NT2/D1 (cell line): Measurements from ENCODE around the gene ERBB4.
"Not testable (repeated sequence)": the region's sequence is repeated elsewhere in the genome, so short reads cannot be mapped to it uniquely, and the experiment has no call there.

Experiments
- DNase-seq: peaks from one replicate; pipeline ENCODE4 v3.0.0-alpha.2; 2011; ENCODE audit warnings: low read depth, low spot score
- H3K27me3 ChIP-seq: 2 replicates; pipeline ENCODE4 v1.6.0; 2011; ENCODE audit warnings: mild to moderate bottlenecking; ENCODE audit not compliant: insufficient read length, insufficient read depth
- H3K36me3 ChIP-seq: 2 replicates; pipeline ENCODE4 v1.6.1; 2011; ENCODE audit warnings: mild to moderate bottlenecking, low read length, mixed read lengths; ENCODE audit not compliant: insufficient read depth, insufficient read length
- H3K4me1 ChIP-seq: 2 replicates; pipeline ENCODE4 v1.5.1; 2011; ENCODE audit not compliant: insufficient read depth, insufficient read length
- H3K4me3 ChIP-seq: 2 replicates; pipeline ENCODE4 v1.5.1; 2011; ENCODE audit warnings: low read depth; ENCODE audit not compliant: insufficient read length
- H3K9ac ChIP-seq: 2 replicates; pipeline ENCODE4 v1.6.0; 2011; ENCODE audit warnings: low read depth; ENCODE audit not compliant: insufficient read length
- H3K9me3 ChIP-seq: 2 replicates; pipeline ENCODE4 v1.5.1; 2011; ENCODE audit warnings: mild to moderate bottlenecking, low read length; ENCODE audit not compliant: insufficient read depth
- SUZ12 ChIP-seq: IDR thresholded peaks from 2 replicates; pipeline ENCODE4 v1.6.1; 2011; ENCODE audit not compliant: insufficient read length, insufficient read depth; ENCODE audit errors: extremely low read depth
- YY1 ChIP-seq: IDR thresholded peaks from 2 replicates; pipeline ENCODE4 v1.6.1; 2011; ENCODE audit not compliant: insufficient read length, insufficient read depth
- ZNF274 ChIP-seq: IDR thresholded peaks from 2 replicates; pipeline ENCODE4 v1.6.1; 2011; ENCODE audit warnings: mild to moderate bottlenecking, low read depth, low read length

Gene ERBB4

DNA sequence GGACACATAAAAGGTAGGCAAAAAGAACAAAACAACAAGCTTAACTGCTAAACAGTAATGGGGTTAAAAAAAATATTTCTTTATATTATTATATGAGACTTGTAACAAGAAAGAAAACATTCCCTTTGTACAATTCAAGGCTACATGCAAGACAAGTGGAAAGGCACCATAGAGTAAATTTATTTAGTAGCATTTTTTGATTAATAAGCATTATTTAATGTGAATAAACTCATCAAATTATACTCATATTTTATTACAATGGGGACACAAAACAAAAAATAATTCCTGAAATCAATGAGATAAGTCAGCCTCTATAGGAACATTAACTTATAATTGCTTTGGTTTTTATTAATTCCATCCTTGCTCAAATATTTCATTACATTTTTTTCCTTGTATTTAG lies 809.2 kb downstream of the ERBB4 start:
- no peaks in the 10 kb centered on the region for H3K27me3 ChIP-seq
- no peaks in the 10 kb centered on the region for H3K36me3 ChIP-seq
- no peak overlapping the region for H3K4me3 ChIP-seq
- TF ChIP-seq SUZ12, result no peak
- TF ChIP-seq YY1, result no peak
- TF ChIP-seq ZNF274, result no peak
- H3K4me1 ChIP-seq, result no peaks in the 10 kb centered on the region
- H3K9me3 ChIP-seq, result no peaks in the 10 kb centered on the region
- DNase-seq, result no peak
- H3K9ac ChIP-seq, result no peak overlapping the region

GRCh38 chr2:211724933-211725332 lies 813.7 kb downstream of the ERBB4 start:
- no peak overlapping the region for H3K9ac ChIP-seq
- TF ChIP-seq ZNF274, result no peak
- TF ChIP-seq SUZ12, result no peak
- TF ChIP-seq YY1, result no peak
- H3K9me3 ChIP-seq, result no peaks in the 10 kb centered on the region
- no peaks in the 10 kb centered on the region for H3K36me3 ChIP-seq
- H3K4me1 ChIP-seq, result no peaks in the 10 kb centered on the region
- no peaks in the 10 kb centered on the region for H3K27me3 ChIP-seq
- DNase-seq, result no peak
- H3K4me3 ChIP-seq, result no peak overlapping the region

DNA sequence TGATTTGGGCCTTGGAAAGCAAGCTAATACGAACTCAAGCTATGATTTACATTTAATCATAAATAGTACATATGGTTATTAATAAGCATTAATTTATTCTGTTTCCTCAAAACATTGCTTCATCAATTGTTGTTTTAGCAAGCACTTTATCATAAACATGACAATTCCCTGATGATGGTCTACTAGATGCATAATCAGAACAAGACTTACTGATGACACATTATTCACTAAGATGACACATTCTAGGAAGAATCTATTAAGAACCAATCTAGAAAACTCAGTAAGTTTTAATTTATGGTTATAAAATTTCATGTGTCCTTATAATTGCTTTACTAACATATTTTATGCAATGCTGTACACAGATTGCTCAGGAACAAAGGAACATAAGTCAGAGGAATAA lies 815.2 kb downstream of the ERBB4 start:
- Histone ChIP-seq H3K36me3 (no peaks in the 10 kb centered on the region), H3K4me1 (no peaks in the 10 kb centered on the region), H3K27me3 (no peaks in the 10 kb centered on the region), H3K9me3 (no peaks in the 10 kb centered on the region), H3K9ac (no peak overlapping the region), H3K4me3 (no peak overlapping the region)
- TF ChIP-seq ZNF274 (no peak), SUZ12 (no peak), YY1 (no peak)
- no peak for DNase-seq

GRCh38 chr2:211722928-211723327 lies 815.7 kb downstream of the ERBB4 start:
- H3K27me3 ChIP-seq, result no peaks in the 10 kb centered on the region
- H3K4me3 ChIP-seq, result no peak overlapping the region
- no peak for DNase-seq
- TF ChIP-seq YY1, result no peak
- TF ChIP-seq ZNF274, result no peak
- no peaks in the 10 kb centered on the region for H3K9me3 ChIP-seq
- H3K36me3 ChIP-seq, result no peaks in the 10 kb centered on the region
- H3K9ac ChIP-seq, result no peak overlapping the region
- no peaks in the 10 kb centered on the region for H3K4me1 ChIP-seq

DNA sequence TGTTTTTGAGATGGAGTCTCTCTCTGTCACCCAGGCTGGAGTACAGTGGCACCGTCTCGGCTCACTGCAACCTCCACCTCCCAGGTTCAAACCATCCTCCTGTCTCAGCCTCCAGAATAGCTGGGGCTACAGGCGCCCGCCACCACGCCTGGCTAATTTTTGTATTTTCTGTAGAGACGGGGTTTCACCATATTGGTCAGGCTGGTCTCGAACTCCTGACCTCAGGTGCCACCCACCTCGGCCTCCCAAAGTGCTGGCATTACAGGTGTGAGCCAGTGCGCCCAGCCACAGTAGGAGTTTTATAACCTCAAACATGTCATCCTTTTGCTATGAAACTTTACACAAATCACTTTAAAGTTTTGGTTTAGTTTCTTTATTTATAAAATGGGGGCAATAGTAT lies 816.7 kb downstream of the ERBB4 start:
- not testable (repeated sequence) for H3K9me3 ChIP-seq, H3K4me1 ChIP-seq, H3K27me3 ChIP-seq, DNase-seq, H3K4me3 ChIP-seq, H3K36me3 ChIP-seq, H3K9ac ChIP-seq

- no peaks in the 10 kb centered on the region for H3K4me1 ChIP-seq
- no peak for TF ChIP-seq ZNF274
- no peak for TF ChIP-seq SUZ12
- no peak for TF ChIP-seq YY1
- H3K9me3 ChIP-seq, result no peaks in the 10 kb centered on the region
- no peak overlapping the region for H3K9ac ChIP-seq
- H3K36me3 ChIP-seq, result no peaks in the 10 kb centered on the region
- DNase-seq, result no peak
- no peak overlapping the region for H3K4me3 ChIP-seq
- H3K27me3 ChIP-seq, result no peaks in the 10 kb centered on the region
These were observed 829.2 kb downstream of the ERBB4 start for GRCh38 chr2:211709389-211709788.

DNA sequence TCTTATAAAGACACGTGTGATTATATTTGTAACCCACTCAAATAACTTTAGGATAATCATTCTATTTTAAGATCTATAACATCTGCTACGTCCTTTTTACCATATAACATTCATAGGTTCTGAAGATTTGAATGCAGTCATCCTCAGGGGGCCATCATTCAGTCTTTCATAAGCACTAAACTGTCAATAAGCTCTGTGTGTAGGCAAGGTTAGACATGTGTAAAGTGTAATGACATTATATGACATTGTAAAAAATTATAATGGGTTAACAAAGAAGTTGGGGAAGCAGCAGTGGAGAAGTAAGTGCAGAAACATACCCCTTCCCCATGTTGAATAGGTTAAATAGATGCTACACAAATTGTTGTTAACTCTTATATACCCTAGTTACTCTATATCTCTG lies 845.9 kb downstream of the ERBB4 start:
- Histone ChIP-seq H3K27me3 (no peaks in the 10 kb centered on the region), H3K4me1 (no peaks in the 10 kb centered on the region), H3K9ac (no peak overlapping the region), H3K36me3 (no peaks in the 10 kb centered on the region), H3K4me3 (no peak overlapping the region), H3K9me3 (no peaks in the 10 kb centered on the region)
- no peak for DNase-seq
- TF ChIP-seq YY1, result no peak
- no peak for TF ChIP-seq SUZ12

GRCh38 chr2:211690736-211691135 lies 847.9 kb downstream of the ERBB4 start:
- DNase-seq, result no peak
- no peak for TF ChIP-seq ZNF274
- TF ChIP-seq YY1, result no peak
- no peak for TF ChIP-seq SUZ12
- no peaks in the 10 kb centered on the region for H3K9me3 ChIP-seq
- H3K9ac ChIP-seq, result no peak overlapping the region
- H3K4me1 ChIP-seq, result no peaks in the 10 kb centered on the region
- no peaks in the 10 kb centered on the region for H3K36me3 ChIP-seq
- H3K4me3 ChIP-seq, result no peak overlapping the region
- no peaks in the 10 kb centered on the region for H3K27me3 ChIP-seq

GRCh38 chr2:211688196-211688595 lies 850.4 kb downstream of the ERBB4 start:
- no peaks in the 10 kb centered on the region for H3K27me3 ChIP-seq
- H3K4me3 ChIP-seq, result no peak overlapping the region
- no peaks in the 10 kb centered on the region for H3K4me1 ChIP-seq
- no peak overlapping the region for H3K9ac ChIP-seq
- TF ChIP-seq YY1 (no peak), SUZ12 (no peak), ZNF274 (no peak)
- peaks cover 22% of the 10 kb centered on the region for H3K9me3 ChIP-seq
- no peak for DNase-seq
- no peaks in the 10 kb centered on the region for H3K36me3 ChIP-seq
